HL-60/S4 treated with phorbol 12-myristate 13-acetate at 8.2 ng/mL for 4 days and 3 days (cell line): ENCODE measurements around the gene XRCC1.
"Not testable (repeated sequence)": the region's sequence is repeated elsewhere in the genome, so short reads cannot be mapped to it uniquely, and the experiment has no call there.

Experiments
- in situ Hi-C: fragments of 300-500 bp; cut with MboI; formaldehyde crosslinking; loops from 2 replicates; pipeline ENCODE4 v1.15.0; 2022; ENCODE audit warnings: low sequenced_read_pairs

The XRCC1 gene

DNA sequence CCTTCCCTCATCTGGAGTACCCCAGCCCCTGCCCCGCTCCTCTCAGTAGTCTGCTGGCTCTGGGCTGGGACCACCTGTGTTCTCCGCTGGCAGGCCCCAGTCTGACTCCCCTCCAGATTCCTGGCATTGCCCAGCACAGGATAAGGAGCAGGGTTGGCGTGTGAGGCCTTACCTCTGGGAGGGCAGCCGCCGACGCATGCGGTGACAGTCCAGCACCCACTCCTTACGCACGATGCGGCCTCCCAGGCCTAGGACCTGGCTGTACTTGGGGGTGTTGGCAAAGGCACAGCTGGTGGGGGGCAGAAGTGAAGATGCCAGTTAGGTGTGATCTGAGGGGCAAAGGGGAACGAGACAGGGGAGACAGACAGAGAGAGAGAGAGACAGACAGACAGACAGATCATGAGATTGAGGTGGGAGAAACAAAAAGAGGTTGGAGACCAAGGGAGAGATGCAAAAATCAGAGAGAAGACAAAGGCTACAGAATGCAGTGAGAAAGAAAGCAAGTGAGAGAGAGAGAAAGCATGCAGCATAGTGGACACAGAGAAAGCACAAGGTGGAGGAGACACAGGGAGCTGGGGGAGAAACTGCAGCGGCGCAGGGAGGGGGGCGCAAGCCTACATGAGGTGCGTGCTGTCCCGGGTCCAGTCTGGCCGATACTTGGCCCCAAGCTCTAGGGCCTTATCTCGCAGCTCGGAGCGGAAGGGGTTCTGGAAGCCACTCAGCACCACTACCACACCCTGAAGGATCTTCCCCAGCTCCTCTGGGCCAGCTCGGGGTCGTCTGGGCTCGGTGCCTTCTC, 23.7 kb downstream of the XRCC1 start:
- in situ Hi-C loops: no loop called here

DNA sequence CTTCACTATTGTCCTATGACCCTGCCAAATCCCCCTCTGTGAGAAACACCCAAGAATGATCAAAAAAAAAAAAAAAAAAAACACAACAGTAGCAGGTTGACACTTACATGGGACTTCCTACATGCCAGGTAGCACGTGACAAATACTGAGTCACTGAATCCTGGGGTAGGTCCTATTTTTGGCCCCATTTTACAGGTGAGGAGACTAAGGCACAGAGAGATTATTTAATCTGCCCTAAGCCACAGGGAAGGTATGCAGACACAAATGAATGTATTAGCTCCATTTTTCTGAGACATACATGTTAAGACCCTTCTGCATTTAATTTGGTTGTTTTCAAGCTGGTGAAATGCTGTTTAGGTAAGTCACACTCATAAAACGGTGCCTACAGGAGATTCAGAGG, 26.6 kb downstream of the XRCC1 start:
- in situ Hi-C loops: no loop called here

DNA sequence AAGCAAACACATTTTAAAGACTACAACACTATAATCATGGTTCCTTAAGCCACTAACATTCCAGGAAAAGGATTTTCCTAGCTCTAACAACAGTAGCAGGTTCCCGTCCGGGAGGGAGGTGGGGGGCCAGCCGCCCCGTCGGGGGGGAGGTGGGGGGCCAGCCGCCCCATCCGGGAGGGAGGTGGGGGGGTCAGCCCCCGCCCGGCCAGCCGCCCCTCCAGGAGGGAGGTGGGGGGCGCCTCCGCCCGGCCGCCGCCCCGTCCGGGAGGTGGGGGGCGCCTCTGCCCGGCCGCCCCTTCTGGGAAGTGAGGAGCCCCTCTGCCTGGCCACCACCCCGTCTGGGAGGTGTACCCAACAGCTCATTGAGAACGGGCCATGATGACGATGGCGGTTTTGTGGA, 27.4 kb downstream of the XRCC1 start:
- in situ Hi-C loops: not testable (repeated sequence)

DNA sequence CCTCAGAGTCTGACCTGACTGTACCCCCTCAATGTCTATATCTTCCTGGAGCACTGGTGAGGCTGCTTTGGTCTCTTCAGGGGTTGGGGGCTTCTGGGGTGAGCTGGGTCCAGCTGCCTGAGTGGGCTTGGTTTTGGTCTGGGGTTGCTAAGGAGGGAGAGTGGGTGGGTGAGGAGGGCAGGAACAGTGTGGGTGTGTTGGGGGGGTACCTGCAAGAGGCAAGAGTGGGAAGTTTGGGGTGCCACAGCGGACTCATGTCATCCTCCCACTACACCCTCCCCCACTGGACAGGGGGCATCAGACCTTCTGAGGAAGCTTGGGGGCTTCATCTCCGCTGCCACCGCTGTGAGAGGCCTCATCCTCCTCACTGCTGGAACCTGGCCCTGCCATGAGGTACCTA, 28.7 kb downstream of the XRCC1 start:
- in situ Hi-C loops: no loop called here

DNA sequence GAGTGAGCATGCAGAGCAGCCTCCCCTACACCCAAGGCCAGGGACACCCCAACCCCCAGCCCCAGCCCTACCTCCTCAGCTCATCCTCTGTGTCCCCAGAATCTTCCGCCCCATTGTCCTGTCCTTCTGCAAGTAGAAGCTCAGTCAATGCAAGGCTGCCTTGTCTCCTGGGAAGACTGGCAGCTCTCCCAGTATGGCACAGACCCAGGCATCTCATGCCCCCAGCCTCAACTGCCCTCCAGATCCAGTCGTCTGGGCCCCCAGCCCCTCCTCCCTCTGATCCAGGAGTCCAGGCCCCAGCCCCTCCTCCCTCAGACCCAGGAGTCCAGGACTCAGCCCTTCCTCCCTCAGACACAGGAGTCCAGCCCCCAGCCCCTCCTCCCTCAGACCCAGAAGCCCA, 29.3 kb downstream of the XRCC1 start:
- in situ Hi-C loops: no loop called here

DNA sequence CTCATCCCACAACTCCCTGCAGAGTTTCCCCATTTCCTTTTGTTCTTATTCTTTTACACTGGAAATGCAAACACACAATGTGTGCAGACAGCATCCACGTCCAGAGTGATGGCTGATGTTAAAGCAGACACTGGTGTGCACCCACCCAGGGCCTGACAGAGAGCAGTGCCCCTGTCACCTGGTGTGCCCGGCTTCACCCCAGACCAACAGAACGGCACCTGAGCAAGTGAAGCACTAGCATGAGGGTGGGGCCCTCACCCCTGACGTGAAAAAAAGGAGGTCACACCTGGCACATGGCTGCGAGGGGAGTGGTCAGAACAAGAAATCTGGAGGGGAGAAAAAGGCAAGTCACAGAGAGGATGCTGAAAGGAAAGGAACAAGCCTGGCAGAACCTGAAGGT, 30.1 kb downstream of the XRCC1 start:
- in situ Hi-C loops: no loop called here

DNA sequence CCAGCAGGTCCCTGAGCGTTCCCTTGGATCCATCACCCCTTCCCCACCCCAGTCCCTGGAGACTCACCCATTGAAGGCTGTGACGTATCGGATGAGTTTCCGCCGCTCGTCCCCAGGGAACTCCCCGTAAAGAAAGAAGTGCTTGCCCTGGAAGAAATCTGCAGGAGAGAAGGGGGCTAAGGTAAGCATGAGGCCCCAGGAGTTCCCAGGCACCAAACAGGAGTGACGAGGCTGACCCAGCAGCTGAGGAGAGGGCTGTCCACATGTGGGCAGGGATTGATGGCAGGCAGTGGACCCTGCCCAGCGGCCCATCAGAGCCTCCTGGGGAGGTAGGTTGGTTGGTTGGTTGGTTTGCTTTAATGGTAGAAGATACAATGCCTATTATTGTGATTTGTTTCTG, 31.2 kb downstream of the XRCC1 start:
- in situ Hi-C loops: no loop called here

DNA sequence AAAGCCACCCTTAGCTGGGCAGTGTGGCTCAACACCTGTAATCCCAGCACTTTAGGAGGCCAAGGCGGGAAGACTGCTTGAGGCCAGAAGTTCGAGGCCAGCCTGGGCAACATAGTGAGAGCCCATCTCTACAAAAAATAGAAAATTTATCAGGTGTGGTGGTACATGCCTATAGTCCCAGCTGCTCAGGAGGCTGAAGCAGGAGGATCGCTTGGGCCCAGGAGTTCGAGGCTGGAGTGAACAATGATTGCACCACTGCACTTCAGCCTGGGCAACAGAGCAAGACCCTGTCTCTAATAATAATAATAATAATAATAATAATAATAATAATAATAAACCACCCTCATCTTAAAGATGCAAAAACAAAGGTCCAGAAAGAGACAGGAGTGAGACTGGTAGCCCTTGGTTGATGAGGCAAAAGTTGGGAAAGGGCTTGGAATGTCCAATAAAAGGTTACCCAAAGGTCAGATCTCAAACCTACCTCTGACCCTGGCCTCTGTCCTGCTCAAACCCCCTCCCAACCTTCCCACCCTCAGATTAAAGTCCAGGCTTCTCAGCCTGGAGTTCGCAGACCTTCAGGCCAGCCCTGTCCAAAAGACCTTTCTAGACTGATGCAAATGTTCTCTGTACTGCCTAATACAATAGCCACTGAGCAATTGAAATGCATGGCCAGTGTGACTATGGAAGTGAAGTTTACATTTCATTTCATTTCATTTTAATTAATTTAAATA, 33.2 kb downstream of the XRCC1 start:
- in situ Hi-C loops: no loop called here

DNA sequence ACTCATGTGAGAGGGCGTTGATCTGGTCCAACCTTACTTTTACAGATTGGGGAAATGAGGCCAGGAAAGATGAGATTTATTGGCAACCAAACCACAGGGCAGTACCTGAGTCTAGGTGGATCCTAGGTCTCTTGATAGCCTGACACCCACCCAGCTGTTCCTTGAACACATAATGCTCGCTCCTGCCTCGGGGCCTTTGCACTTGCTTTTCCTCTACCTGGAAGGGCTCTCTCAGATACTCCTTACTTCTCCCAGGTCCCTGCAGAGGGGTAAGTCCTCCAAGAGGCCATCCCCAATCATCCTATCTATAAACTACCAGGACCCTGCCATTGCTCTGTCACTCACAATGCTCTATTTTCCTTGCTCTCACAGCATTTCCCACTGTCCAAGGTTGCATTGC, 34.9 kb downstream of the XRCC1 start:
- in situ Hi-C loops: no loop called here

DNA sequence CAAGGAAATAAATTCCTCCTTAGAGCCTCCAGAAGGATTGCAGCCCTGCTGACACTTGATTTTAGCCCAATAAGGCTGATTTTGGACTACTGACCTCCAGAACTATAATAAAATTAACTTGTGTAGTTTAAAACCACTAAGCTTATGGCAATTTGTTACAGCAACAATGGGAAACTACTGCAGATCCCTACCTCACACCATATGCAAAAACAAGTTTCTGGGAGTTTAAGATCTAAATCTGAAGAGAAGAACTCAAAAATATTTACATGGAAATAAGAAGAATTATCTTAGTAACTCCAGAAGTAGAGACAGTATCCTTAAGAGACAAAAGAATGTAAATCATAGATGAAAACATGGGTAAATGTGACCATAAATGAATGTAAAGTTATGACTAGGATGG, 36.4 kb downstream of the XRCC1 start:
- in situ Hi-C loops: no loop called here

DNA sequence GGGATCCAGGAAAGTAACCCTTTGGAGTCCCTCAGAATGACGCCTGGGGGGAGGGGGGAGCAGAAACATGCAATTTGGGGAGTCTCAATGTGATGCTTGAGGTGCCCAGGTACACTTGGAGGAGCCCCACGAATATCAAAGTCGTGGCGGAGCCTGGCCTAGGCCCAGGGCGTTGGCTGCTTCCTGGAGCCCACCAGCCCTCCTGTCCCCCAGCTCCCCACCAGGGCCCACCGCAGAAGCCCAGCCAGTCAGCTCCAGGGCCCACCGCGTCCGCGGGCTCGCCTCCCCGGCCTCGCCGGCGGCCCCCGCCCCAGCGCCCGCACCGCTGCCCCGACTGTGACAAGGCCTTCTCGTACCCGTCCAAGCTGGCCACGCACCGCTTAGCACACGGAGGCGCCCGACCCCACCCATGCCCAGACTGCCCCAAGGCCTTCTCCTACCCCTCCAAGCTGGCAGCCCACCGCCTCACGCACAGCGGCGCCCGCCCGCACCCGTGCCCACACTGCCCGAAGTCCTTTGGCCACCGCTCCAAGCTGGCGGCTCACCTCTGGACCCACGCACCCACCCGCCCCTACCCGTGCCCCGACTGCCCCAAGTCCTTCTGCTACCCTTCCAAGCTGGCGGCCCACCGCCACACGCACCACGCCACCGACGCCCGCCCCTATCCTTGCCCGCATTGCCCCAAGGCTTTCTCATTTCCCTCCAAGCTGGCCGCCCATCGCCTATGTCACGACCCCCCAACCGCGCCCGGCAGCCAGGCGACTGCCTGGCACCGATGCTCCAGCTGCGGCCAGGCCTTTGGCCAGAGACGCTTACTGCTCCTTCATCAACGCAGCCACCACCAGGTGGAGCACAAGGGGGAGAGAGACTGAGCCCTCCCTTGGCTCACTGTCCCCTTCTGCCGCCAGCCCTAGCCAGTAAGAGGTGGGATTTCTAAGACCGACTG, 40.2 kb downstream of the XRCC1 start:
- in situ Hi-C loops: no loop called here

DNA sequence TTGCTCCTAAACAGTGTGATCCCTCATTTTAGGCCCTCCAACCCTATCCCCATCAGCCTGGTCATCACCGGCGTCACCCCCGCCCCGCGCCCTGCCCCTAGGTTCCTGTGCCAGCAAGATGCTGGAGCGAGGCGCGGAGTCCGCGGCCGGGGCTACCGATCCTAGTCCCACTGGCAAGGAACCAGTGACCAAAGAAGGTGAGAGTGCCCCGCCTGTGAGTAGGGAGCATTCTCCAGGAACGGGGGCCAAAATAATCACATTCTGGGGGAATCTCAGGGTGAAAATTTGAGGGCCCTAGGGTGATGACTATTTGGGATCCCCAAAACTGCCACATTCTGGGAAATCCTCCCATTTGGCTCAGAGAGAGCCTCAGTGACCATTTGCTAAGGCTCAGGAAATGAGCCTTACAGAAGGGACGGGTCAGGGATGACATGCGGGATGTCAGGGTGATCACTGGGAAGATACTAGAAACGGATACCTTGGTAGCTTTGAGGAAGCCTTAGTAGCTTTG, 41.0 kb downstream of the XRCC1 start:
- in situ Hi-C loops: no loop called here

DNA sequence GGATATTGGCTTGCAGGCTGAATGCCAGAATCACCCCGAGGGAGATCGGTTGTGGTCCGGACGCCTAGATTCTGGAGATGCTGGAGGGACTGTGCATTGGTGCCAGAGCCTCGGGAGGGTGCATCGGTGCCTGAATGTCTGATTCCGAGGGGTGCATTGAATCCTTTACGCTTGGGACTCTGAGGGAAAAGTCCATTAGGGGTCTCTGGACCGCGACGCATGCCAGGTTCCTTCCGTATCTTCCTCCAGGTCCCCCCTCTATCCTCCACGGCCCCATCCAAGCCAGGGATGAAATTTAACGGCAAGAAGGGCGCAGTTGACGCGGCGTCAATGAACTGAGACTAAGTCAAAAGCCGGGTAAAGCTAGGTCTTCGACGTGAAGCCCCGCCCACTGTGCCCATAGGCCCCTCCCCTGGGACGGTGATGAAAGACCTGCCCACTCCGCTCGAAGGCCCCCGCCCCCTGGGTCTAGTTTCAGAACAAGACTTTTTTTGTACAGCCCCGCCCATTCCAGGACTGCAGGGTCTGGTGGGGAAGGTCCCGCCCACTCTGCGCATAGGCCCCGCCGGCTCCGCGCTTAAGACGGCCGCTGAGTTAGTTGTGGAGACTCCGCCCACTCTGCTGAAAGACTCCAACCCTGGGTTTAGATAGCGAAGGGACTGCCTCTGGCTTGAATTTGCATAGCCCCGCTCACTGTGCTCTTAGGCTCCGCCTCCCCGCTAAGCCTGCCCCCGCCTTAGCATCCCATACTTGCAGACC, 41.6 kb downstream of the XRCC1 start:
- in situ Hi-C loops: no loop called here

DNA sequence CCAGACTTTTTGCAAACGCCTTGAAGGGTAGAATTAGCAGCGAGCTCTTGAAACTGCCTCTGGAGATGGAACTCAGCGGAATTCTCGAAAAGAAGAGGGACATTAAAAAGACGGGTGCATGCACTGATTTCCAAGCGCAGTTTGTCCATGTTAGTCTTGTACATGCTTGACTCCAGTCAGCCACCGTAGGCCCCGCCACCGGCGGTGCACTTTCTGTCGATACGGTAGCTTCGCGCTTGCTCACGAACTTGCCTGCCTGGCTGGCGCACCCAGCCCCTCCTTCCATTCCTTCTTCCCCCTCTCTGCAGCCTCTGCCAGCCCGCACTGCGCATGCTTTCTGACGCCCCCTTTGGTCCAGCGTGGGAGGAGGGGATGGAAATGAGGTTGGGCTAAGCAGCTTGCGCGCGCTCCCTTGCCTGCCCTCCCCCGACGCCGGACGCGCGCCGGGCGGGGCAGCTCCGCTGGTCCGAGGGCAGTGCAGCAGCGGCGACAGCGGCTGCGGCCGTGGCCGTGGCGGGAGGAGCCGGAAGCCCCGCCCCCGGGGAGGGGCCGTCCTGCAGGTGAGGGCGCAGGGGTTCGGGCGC, 42.3 kb downstream of the XRCC1 start, which contains the start of gene ZNF575:
TSS of gene ZNF575 (plus strand) at position 227 of the 584 bp plus-strand sequence. CDS start 1,235 bp downstream, outside the sequence.
- in situ Hi-C loops: no loop called here

DNA sequence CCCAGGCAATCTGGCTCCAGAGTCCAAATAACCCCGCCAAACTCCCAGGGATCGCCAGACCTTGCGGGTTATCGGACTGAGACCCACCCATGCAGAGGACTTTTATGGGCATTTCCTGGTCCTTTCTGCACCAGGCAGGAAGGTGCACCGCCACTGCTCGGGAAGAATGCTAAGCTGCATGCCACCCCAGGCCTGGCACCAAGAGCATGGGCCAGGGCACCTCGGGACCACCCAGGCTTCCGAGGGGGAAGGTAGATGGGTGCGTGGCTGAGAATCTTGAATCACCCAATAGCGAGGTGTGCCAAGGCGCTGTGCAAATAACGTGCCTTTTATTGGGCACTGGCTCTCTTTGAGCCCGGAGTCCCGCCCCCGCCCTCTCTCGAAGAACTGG, 42.8 kb downstream of the XRCC1 start:
- in situ Hi-C loops: no loop called here

DNA sequence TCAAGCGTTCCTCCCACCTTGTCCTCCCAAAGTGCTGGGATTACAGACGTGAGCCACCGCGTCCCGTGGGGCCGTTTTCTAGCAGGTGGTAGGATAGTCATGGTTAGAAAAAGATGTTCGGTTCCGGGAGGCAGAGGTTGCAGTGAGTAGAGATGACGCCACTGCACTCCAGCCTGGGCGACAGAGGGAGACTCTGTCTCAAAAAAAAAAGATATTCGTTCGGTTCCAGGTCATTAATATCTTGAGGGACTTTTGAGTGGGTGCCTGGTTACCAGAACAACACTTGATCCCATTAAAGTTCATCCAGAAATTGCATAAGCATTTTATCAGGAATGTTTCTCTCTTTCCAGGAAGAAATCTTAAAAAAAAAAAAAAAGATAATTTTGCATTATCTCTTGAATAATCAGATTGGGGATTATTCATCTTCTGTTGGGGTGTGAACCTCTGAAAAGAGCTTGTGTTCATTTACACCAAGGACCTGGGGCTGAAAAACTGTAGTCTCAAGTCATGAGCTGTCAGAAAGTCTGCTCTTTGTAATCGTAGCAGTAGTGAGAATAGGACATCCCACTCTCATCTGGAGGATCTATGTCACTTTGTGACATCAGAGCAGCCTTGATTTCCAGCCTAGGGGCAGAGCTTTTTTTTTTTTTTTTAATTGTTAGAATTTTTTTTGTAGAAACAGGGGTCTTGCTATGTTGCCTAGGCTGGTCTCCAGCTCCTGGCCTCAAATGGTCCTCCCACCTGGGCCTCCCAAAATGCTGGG, 47.3 kb downstream of the XRCC1 start:
- in situ Hi-C loops: no loop called here

DNA sequence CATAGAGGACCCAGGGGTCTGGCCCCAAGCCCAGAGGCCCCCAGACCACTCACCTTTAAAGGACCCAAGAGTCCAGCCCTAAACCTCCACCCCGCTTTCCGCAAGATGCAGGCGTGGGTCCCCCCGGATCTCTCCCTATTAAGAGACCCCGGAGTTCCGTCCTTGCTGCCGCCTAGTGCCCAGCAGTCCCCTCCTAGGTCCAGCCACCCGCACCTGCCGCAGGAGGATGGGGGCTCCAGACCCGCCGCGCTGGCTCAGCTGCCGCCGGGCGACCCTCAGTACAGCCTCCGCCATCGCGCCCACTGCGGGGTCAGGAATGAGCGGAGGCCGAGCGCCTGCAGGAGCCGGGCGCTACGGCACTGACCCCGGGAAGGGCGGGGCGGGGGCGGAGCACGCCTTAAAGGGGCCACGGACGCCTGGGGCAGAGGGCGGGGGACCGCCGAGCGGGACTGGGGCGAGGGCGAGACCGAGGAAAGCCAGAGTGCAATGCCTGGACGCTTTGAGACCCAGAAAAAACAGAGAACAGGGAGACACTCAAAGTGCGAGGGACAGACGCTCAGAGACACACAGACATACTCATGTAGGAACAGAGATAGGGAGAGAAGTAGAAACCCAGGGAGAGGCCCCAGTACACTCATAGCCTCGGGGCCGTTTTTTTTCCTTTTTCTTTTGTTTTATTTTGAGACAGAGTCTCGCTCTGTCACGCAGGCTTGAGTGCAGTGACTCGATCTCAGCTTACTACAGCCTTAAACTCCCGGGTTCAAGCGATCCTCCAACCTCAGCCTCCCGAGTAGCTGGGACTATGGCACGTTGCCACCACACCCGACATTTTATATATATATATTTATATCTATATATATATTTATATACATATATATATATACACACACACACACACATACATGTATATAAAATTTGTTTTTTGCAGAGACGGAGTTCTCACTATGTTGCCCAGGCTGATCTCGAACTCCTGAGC, 48.2 kb downstream of the XRCC1 start, which contains the start of gene ETHE1:
TSS of gene ETHE1 (minus strand) at position 318 of the 976 bp plus-strand sequence. CDS start at position 294, 24 bp downstream.
- in situ Hi-C loops: no loop called here
